GM19395 (cell line): ENCODE results near the gene KCNN3.
A peak's percentile ranks its signal among the peaks of the same experiment; 100 is the strongest.

Source experiments
- ATAC-seq: cut with Tn5 transposase; IDR thresholded peaks from one replicate; pipeline ENCODE4 v1.9.1; 2021; ENCODE audit warnings: mild to moderate bottlenecking, moderate library complexity; ENCODE audit not compliant: unreplicated experiment

The KCNN3 gene

DNA sequence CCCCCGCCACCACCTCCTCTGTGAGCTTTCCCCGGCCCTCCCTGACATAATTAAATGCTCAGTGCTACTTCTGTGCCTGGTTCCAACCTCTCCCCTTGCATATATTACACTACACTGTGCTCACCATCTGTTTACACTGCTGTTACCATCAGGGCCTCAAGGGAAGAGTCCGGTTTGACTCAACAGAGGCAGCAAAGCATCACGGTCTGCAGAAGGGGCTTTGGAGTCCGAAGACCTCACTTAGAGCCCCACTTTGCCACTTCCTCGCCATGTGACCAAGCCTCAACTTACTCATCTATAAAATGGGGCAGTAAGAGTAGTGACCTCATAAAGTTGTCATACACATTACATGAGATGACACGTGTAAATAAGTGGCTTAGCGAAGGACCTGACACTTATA lies 27.4 kb downstream of the KCNN3 start:
- ATAC-seq = no peak

DNA sequence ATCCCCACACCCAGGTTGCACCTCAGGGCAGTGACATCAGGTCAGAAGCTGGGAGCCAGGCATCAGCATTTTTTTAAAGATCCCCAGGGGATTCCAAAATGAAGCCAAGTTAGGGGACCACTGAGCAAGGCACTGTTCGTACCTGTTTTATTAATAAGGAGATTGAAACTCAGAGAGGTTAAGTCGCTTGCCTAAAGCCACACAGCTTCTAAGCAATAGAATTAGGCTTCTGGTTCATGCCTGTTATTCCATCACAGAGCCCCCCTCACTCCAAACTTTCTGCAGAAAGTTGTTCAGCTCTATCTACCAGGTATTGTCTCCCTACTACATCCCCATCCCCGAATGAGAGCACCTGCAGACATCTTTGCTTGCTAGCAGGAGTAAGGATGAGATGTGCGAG lies 28.7 kb downstream of the KCNN3 start:
- no peak for ATAC-seq

DNA sequence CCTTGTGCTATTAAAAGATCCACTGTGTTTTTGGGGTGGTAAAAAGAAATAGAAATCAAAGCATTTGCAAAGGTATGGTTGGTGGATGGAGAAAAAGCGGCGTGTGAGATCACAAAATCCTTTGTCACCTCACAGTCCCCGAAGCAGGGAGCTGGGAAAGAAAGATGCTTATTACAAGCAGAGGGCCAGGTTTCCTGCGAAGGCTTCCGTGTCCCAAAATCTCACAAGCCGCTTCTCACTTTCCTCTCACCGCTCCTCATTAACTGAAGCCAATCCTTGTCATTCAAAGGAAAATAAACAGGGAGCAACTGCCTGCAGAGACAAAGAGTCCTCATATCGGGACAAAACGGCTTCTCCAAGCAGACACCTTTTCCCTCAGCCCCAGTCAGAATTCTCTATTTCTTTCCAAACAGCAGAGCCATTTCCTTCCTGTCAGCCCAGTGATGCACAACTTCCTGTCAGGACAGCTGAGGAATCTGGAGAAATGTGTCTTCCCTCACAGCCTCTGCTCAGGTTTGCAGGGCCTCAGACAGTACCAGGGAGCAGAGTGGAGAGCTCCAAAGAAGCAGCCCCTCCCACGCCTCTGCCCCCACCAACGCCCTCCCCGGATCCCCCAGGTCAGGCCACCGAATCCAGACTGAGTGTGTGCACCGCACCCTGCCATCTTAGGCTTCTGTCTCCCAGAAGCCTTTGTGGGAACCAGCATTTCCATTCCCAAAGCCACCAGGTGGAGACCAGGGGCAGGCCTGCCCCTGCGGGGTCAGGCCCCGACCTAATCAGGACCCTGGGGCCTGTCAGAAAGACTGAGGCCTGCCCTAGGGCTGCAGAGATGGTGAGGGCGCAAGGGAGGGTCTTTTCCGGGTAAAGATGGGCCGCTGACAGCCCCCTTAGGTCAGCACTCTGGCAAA lies 29.6 kb downstream of the KCNN3 start:
- ATAC-seq = no peak

DNA sequence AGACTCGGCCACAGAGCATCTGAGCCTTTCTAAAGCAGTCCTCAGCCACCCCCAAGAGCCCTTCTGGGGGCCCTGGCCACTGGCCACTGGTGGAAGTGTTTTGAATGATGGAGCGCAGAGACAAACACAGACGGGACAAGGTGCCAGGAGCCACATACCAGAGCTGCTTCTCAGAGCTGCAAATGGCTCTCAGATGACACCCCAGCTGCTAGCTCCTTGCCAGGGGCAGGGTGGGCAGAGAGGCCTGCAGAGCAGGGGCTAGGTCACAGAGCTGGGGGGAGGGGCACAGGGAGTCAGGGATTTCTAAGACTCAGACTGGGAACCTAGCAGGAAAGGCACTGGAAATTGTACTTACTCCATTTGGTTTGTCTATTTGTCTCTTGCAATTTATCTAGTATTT lies 30.4 kb downstream of the KCNN3 start:
- no peak for ATAC-seq

DNA sequence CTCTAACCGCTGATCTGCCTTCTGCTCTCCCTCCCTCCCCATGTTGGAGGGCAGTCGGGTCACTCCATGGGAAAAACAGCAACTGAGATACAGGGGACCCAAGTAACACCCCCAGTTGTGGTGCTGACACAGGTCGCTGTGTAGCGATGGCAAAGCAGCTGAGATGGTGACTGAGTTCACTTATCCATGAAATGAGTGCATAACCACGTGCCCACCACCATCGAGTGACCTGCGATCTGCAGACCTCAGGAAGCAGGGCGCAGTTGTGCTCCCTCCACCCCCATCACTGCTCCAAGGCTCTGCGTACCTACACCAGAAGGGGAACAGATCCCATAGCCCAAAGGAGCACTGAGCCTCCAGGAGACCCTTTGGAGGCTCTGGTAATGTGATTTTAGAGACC lies 31.1 kb downstream of the KCNN3 start:
- ATAC-seq = no peak

DNA sequence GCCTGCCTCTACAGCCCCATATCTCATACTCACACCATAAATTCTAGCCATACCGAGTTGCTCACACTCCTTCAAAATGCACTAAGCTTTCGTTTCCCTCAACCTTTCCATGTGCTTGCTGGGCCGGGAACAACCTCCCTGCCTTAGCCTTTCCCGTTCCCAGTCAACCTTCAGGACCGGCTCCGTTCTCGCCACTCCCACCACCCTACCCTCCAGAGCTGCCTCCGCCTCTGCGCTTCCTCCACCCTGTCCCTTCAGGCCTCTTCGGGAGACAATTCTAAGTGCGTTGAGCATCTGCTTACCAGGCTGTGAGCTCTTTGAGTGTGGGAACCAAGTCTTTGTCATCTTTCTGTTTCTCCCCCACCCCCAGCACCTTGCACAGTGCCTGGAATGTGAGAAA lies 31.6 kb downstream of the KCNN3 start:
- ATAC-seq = no peak

DNA sequence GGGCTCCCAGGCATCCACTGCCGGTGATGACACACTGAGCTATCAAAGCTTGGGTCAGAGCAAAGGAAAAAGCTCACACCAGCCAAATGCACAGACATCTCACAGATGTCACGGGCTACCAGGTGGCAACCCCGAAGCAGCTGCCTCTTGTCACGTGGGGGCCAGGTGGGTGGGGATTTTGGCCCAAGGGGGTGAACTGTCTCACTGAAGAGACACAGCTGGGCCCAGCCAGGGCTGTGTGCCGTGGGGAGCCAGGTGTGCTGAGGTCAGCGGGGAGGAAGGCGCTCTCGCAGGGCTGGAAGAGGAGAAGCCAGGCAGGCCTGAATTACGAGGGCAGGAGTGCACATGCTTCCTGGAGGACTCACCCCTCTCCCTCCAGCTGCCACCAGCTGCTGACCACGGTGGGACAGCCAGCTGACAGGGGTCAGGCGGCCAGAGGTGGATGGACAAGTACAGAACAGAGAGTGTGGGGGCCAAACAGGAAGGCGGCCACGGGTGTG lies 32.4 kb downstream of the KCNN3 start:
- ATAC-seq = peak; percentile 79

DNA sequence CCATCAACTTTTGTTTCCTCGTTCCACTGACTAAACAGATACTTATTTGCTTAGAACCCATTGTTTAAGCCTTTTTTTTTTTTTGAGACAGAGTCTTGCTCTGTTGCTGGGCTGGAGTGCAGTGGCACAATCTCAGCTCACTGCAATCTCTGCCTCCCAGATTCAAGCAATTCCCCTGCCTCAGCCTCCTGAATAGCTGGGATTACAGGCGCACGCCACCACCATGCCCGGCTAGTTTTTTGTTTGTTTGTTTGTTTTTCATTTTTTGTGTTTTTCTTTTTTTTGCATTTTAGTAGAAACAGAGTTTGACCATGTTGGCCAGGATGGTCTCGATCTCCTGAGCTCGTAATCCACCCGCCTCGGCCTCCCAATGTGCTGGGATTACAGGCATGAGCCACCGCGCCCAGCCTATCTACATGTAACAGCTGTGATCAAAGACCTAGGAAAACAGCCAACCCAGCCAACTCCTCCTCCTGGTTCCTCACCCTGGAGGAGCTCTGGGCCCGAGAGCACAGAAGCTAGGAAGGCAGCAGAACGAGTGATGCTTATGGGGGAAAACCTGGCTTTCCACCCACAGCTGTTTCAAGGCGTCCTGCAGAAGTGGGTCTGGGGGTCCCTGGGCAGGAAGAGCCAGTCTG lies 32.9 kb downstream of the KCNN3 start:
- no peak for ATAC-seq

DNA sequence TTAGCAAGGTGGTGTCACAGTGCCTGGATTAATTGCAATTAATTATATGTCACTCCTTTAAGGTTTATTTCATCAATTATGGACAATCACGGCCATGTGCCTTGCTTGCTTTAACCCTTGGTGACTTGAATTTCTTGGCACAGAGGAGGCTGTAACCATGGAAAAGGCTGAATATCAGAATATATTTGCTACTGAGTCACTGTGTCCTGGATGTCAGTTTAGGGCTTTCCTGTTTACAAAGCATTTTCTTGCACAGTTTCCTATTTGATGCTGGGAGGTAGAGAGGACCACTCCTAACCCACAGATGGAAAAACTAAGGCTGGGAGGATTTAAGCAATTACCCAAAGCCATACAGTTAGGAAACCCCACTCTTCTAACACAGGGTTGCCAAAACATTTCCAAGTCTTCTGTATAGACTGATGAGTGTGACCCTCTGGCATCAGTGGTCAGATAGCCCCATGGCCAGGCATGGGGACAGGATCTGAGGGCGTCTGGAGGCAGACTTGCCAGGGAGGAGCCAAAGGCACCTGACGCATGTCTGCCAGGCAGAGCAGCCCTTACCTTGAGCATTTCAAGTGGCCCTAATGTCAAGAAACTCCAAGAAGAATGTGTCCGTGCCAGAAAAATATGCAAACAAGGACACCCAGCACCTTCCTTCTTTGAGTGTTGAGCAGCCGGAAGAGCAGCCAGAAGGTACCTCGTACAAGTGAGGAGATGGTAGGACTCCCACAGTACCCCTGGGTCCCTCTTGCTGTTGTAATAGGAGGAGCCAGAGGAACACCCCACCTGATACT lies 34.4 kb downstream of the KCNN3 start:
- ATAC-seq = no peak

DNA sequence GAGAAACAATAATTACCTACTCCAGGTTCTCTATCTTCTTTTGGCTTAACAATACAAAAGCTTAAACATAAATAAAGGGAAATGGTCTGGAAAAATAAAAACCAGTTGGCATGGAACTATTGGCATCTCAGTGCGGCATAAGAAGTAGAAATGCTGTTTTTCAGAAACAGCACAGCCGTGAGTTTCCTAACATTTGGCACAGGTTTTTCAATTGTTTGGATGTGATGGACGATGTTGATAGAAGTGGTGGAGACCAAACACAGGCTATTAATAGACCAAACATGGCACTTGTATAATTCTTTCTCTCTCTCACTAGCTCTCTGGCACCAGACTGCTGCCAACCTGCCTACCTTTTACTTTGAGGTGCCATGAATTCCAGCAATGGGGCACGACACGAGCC lies 36.2 kb downstream of the KCNN3 start:
- no peak for ATAC-seq

DNA sequence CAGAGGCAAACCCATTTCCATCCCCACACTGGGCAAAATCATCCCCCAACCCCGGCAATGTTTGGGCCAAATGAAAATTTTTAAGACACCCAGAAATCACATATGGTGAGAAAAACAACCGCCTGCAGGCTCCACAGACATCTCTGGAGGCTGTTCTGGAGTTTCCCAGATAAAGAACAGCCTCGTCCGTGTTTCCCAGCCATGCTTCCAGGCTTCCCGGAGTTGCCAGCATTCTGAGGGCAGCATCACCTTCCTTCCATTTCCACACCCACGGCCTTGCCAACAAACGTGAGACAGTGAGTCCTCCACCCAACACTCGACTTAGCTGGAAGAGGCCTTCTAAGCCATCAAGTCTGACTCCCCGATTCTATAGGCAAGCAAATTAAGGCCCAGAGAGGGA lies 36.9 kb downstream of the KCNN3 start:
- no peak for ATAC-seq

DNA sequence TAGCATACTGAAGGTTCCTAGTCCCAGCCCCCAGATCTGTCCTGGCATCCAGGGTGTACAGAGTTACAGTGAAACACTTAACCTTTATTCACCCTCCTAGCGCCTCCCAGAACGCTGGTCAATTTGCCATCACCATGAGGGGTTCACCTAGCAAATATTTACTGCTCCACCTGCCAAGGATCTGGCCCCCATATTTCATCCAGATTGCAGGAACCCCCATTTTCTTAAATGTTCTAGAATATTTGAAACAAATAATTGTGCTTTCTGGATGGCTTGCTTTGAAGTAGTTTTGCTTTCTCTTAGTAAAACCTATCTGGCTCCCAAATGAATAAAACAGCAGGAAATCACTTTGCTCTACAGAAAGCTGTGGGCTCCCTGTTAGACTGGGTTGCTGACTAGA lies 37.7 kb downstream of the KCNN3 start:
- no peak for ATAC-seq

DNA sequence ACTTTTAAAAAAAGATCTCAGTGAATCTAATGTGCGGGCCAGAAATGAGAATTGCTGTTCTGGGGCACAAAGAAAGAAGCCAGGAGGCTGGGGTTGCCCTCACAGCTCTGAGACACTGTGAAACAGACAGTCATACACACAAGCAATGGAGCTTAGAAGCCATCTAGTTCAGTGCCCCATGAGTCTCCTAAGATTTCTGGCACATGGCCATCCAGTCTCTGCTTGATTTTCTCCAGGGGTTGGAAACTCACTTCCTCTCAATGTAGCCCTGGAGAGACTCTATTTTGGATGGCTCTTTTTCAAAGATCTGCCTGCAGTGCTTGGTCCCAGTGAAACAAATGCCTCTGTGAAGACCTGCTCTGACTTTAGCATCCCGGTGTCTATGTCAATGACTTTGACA lies 38.6 kb downstream of the KCNN3 start:
- ATAC-seq = no peak

DNA sequence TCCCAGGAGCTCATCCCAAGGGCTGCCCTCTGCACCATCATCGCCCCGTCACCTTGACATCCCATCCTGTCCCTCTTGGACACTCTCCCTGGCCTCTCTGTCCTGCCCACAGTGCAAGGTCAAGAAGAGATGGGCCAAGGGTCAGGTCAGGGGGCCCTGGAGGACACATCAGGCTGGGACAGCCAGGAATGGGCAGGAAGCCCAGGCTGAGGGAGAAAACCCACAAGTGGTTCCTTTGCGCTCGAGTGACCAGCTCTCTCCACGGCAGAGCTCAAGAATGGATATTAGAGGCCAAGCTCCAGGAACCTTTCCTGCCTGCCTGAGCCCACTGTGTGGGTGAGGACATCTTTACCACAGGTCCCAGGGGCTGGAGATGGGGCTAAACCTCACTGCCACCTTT lies 41.0 kb downstream of the KCNN3 start:
- no peak for ATAC-seq

DNA sequence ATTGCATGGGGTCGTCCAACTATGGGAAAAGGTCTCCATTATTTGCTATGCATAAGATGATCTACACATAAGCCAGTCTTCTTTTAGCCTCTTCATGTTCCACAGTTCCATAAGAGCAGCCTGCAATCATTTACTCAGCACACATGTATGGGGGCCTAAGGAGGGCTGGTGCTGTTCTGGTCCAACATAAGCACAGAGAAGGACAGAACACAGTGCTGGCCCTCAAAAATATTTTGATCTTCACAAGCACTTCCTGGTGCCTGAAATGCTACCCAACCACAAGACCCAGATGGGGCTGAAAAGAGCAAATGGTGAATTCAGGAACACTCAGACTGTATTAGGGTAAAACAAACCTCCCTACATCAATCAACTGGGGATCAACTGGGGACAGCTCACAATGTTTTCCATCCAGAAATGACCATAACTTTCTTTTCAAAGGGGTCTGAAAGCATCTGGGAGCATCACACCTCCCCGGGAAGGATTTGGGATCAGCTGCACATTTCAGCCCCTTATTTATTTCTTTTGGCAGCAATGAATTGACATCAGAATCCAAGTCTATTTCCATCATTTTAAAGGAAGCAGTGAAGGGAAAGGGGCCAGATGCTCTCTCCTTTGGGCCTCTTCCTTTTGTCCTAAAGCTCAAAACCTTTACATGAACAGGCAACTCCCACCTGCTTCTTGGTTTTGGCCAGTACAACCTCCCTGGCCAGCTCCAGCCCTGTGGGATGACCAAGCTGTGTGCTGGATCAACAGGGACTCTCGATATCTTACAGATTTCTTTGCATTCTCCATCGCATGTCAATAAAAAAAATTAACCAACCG lies 45.7 kb downstream of the KCNN3 start:
- ATAC-seq = no peak

DNA sequence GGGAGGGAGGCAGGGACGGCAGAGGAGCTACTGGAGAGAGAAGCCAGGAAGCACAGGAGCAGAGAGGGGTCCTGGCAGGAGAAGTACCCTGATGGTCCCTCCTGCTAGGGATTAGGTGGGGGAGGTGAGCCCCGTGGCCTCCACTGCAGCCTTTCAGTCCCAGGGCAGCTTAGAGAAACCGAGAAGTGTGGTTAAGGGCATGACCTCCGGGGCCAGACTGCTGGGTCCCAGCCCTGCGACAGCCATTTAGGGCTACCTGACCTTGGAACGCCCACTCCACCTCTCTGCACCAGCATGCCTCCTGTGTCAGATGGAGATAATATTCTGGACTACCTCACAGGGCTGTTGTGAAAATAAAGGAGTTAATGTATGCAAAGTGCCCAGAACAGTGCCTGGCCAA lies 47.4 kb downstream of the KCNN3 start:
- no peak for ATAC-seq

DNA sequence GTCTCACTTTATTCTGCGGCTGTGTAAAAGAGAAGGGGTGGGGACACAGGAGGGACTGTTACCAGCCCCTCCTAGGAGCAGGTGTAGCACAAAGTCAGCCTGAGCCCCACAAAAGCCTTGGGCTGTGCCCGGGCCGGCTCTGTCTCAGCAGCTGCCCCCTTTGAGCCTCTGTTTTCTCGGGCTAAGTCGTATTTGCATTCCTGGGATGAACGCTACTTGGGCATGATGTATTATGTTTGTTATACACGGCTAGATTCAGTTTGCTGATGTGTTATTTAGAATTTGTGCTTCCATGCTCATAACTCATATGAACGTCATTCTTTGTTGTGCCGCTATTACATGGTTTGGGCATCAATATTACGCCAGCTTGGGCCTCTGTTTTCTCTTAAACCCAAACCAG lies 47.8 kb downstream of the KCNN3 start:
- ATAC-seq = no peak

DNA sequence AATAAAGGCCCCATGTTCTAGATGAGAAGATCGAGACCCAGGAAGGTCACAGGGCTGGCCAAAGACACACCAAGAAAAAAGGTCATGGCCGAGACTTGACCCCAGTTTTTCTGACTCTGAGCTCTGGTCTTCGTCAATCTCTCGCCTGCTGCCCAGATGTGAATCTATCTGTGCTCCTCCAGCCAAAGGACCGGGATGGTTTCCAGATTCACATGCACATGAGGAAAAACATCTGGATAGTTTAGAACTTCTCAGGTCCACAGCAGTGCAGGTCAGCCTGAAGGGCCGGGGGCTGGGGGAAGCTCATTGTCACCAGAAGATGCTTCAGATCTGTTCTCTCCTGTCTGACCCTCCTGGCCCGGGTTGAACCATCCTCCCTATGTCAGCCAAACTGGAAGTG lies 49.0 kb downstream of the KCNN3 start:
- no peak for ATAC-seq

DNA sequence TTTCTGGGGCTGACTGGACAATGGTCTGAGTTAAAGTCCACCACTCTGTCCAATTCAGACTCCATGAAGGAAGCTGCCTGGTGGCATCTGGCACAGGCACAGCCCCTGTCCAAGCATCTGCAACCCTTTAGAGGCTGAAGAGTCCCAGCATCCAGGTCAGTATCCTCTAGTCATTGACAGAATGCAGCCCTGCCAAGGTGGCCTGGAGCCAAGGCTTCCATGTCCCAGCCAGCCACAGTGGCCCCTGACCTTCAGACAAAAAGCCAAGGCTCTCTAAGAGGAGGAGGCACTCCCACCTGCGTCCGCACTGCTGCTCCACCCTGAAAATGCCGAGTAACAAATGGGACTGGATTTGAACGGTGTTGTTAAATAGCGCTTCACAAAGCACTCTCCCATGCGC lies 49.4 kb downstream of the KCNN3 start:
- no peak for ATAC-seq
